Ovary (tissue), 3 donors: Measurements from ENCODE around the gene MSH3.

Experiments
- CTCF ChIP-seq, 3 donors: fragments of 450-650 bp in 2 of 3; fragments of 200-600 bp in 1 of 3; IDR thresholded peaks; one replicate each; pipeline versions ENCODE4 v1.5.1 to v1.8.0; 2016 to 2022; ENCODE audit warnings: antibody characterized with exemption in 3 of 3, mild to moderate bottlenecking in 1 of 3
- POLR2A ChIP-seq: fragments of 450-650 bp; IDR thresholded peaks from one replicate; pipeline ENCODE4 v1.6.1; 2017; ENCODE audit warnings: antibody characterized with exemption, mild to moderate bottlenecking, moderate library complexity
- donor health status: DM: no; HTN: no; CAD: no.

- TF ChIP-seq CTCF (IDR thresholded peaks at IDR 0.05): no peak
- TF ChIP-seq POLR2A: no peak
Measured at GRCh38 chr5:80884929-80885328, 230.5 kb downstream of the MSH3 start.
